CD14-positive monocyte (primary cell): ENCODE measurements around the gene CABP4. TPM values are rescaled to one million over a fixed set of nuclear protein-coding genes. Genes with fewer than 3 reads are reported as not detected.
A peak's percentile ranks its signal among the peaks of the same experiment; 100 is the strongest.

Experiments used
- DNase-seq, 3 donors: peaks; one replicate each; pipeline ENCODE4 v3.0.0-alpha.2; 2011 to 2022
- H2AFZ ChIP-seq: 2 replicates; pipeline ENCODE4 v1.6.0; 2012; ENCODE audit warnings: mild to moderate bottlenecking, low read depth, low read length, inconsistent platforms; ENCODE audit not compliant: insufficient read depth, poor library complexity, severe bottlenecking
- H3K27ac ChIP-seq, 2 donors: 1 replicate in 1 of 2; 2 replicates in 1 of 2; pipeline ENCODE4 v1.5.1; 2012 to 2013; ENCODE audit warnings: low read length in 2 of 2, control low read depth in 1 of 2, inconsistent platforms in 1 of 2, low read depth in 1 of 2, mild to moderate bottlenecking in 1 of 2
- H3K27me3 ChIP-seq, 2 donors: one replicate each; pipeline versions ENCODE4 v1.6.0 to v1.6.1; 2011 to 2013; ENCODE audit warnings: low read length in 2 of 2; ENCODE audit not compliant: control insufficient read depth in 2 of 2, insufficient read depth in 2 of 2
- H3K36me3 ChIP-seq, 2 donors: replicated peaks in 1 of 2; 1 replicate in 1 of 2; 2 replicates in 1 of 2; pipeline versions ENCODE4 v1.5.1 to v1.6.1; 2012 to 2013; ENCODE audit warnings: low read length in 2 of 2, control low read depth in 1 of 2, inconsistent platforms in 1 of 2, mild to moderate bottlenecking in 1 of 2; ENCODE audit not compliant: insufficient read depth in 2 of 2, control insufficient read depth in 1 of 2
- H3K4me1 ChIP-seq, 2 donors: 1 replicate in 1 of 2; 2 replicates in 1 of 2; pipeline versions ENCODE4 v1.5.1 to v1.6.1; 2012 to 2013; ENCODE audit warnings: low read length in 2 of 2, control low read depth in 1 of 2, inconsistent platforms in 1 of 2, mild to moderate bottlenecking in 1 of 2, moderate library complexity in 1 of 2; ENCODE audit not compliant: insufficient read depth in 2 of 2, control insufficient read depth in 1 of 2
- H3K4me2 ChIP-seq: replicated peaks from 2 replicates; pipeline ENCODE3; 2012; ENCODE audit warnings: low read length, moderate library complexity, mild to moderate bottlenecking; ENCODE audit not compliant: poor library complexity, severe bottlenecking; ENCODE audit errors: extremely low read depth
- H3K4me3 ChIP-seq, 3 experiments: fragments of 200-600 bp in 1 of 3; sonication (generic) in 1 of 3; replicated peaks in 1 of 3; 1 replicate in 2 of 3; 2 replicates in 1 of 3; pipeline ENCODE4 v1.5.1; 2011 to 2013; ENCODE audit warnings: low read length in 3 of 3, mild to moderate bottlenecking in 3 of 3, control low read depth in 2 of 3, low read depth in 2 of 3, inconsistent platforms in 1 of 3, moderate library complexity in 1 of 3
- H3K79me2 ChIP-seq: 2 replicates; pipeline ENCODE4 v1.6.0; 2012; ENCODE audit warnings: mild to moderate bottlenecking, control low read depth, inconsistent platforms, low read length, moderate library complexity; ENCODE audit not compliant: insufficient read depth
- H3K9ac ChIP-seq: 2 replicates; pipeline ENCODE4 v1.6.0; 2017; ENCODE audit warnings: low read length, mild to moderate bottlenecking; ENCODE audit not compliant: insufficient read depth, poor library complexity, severe bottlenecking
- H3K9me3 ChIP-seq, 2 donors: replicated peaks in 1 of 2; 1 replicate in 1 of 2; 2 replicates in 1 of 2; pipeline versions ENCODE4 v1.5.1 to v1.6.1; 2012 to 2013; ENCODE audit warnings: low read length in 2 of 2, control low read depth in 1 of 2; ENCODE audit not compliant: control insufficient read depth in 1 of 2, insufficient read depth in 1 of 2
- H4K20me1 ChIP-seq: 2 replicates; pipeline ENCODE4 v1.6.0; 2012; ENCODE audit warnings: mild to moderate bottlenecking, low read length, control low read depth, moderate library complexity; ENCODE audit not compliant: insufficient read depth
- H3K27ac Mint-ChIP-seq, 7 donors: one replicate each; pipeline ENCODE4 v1.8.0; 2020; ENCODE audit warnings: mild to moderate bottlenecking in 7 of 7, mixed read lengths in 7 of 7, moderate library complexity in 6 of 7, inconsistent platforms in 2 of 7
- H3K27me3 Mint-ChIP-seq, 3 donors: one replicate each; pipeline ENCODE4 v1.8.0; 2021 to 2022; ENCODE audit warnings: low read depth in 3 of 3, mild to moderate bottlenecking in 3 of 3, mixed read lengths in 3 of 3, moderate library complexity in 3 of 3, inconsistent platforms in 1 of 3
- H3K36me3 Mint-ChIP-seq, 2 donors: one replicate each; pipeline ENCODE4 v1.8.0; 2020; ENCODE audit warnings: mixed read lengths in 2 of 2, inconsistent platforms in 1 of 2, mild to moderate bottlenecking in 1 of 2
- H3K4me1 Mint-ChIP-seq: one replicate; pipeline ENCODE4 v1.8.0; 2020; ENCODE audit warnings: mild to moderate bottlenecking, mixed read lengths
- H3K4me3 Mint-ChIP-seq, 2 donors: one replicate each; pipeline ENCODE4 v1.8.0; 2020; ENCODE audit warnings: mild to moderate bottlenecking in 2 of 2, mixed read lengths in 2 of 2, moderate library complexity in 1 of 2
- H3K9me3 Mint-ChIP-seq, 7 donors: one replicate each; pipeline ENCODE4 v1.8.0; 2020 to 2022; ENCODE audit warnings: mixed read lengths in 7 of 7, mild to moderate bottlenecking in 6 of 7, moderate library complexity in 6 of 7, inconsistent platforms in 2 of 7
- CTCF ChIP-seq: fragments of 200-600 bp; IDR thresholded peaks from one replicate; pipeline ENCODE4 v1.8.0; 2022; ENCODE audit warnings: antibody characterized with exemption, mild to moderate bottlenecking
- WGBS: methylation state at CpG from one replicate; pipeline ENCODE4 v1.1.5; 2013; ENCODE audit warnings: missing lambda C conversion rate; ENCODE audit not compliant: insufficient coverage; 5-methylcytosine and 5-hydroxymethylcytosine counted together
- intact Hi-C, 2 donors: fragments of 100-400 bp; cut with micrococcal nuclease; formaldehyde crosslinking; loops; one replicate each; pipeline versions ENCODE4 v1.15.0 to v1.15.1; 2023
- polyA plus RNA-seq, 3 donors: library from polyadenylated mRNA; depleted of rRNA in 1 of 3; unstranded in 2 of 3; stranded (reverse) in 1 of 3; fragments of 300-500 nt in 2 of 3; fragments of >200 nt in 1 of 3; fragmentation: Illumina TruSeq in 2 of 3; gene quantifications; 1 replicate in 2 of 3; 2 replicates in 1 of 3; pipeline ENCODE4 v1.2.3, GENCODE V29; 2012 to 2021

Gene CABP4
- polyA plus RNA-seq, 3 donors = 0.28 to 1.7 TPM; not detected in 1

GRCh38 chr11:67466367-67466766 is 11.2 kb downstream of the CABP4 start:
- H3K4me3 Mint-ChIP-seq = no peak overlapping the region
- H3K9me3 Mint-ChIP-seq = peaks cover 0 to 2% (median 0%) of the 10 kb centered on the region in 7 donors
- Histone ChIP-seq H3K79me2 (peaks cover 7% of the 10 kb centered on the region), H3K4me3 (no peak overlapping the region), H3K4me1 (peaks cover 32 to 52% of the 10 kb centered on the region in 2 donors), H3K36me3 (no peaks in the 10 kb centered on the region), H3K27ac (no peak overlapping the region), H3K9ac (no peak overlapping the region), H4K20me1 (no peaks in the 10 kb centered on the region), H3K27me3 (no peaks in the 10 kb centered on the region), H2AFZ (no peak overlapping the region), H3K9me3 (no peaks in the 10 kb centered on the region), H3K4me2 (no peak overlapping the region)
- intact Hi-C loops = loop anchor here in 1 of 2 donors (5.0 kb wide), 3 partner anchors 36 to 64 kb away; partner anchors contain the start of genes PPP1CA, RPS6KB2 and TBC1D10C
- peaks cover 33% of the 10 kb centered on the region for H3K4me1 Mint-ChIP-seq
- H3K27ac Mint-ChIP-seq = no peak overlapping the region
- DNase-seq = no peak
- no peak for TF ChIP-seq CTCF
- H3K27me3 Mint-ChIP-seq = peaks cover 0 to 10% (median 3%) of the 10 kb centered on the region in 3 donors
- H3K36me3 Mint-ChIP-seq = peaks cover 0 to 2% of the 10 kb centered on the region in 2 donors
- 89% methylated on average over 3 of the region's 5 CpGs for WGBS

DNA sequence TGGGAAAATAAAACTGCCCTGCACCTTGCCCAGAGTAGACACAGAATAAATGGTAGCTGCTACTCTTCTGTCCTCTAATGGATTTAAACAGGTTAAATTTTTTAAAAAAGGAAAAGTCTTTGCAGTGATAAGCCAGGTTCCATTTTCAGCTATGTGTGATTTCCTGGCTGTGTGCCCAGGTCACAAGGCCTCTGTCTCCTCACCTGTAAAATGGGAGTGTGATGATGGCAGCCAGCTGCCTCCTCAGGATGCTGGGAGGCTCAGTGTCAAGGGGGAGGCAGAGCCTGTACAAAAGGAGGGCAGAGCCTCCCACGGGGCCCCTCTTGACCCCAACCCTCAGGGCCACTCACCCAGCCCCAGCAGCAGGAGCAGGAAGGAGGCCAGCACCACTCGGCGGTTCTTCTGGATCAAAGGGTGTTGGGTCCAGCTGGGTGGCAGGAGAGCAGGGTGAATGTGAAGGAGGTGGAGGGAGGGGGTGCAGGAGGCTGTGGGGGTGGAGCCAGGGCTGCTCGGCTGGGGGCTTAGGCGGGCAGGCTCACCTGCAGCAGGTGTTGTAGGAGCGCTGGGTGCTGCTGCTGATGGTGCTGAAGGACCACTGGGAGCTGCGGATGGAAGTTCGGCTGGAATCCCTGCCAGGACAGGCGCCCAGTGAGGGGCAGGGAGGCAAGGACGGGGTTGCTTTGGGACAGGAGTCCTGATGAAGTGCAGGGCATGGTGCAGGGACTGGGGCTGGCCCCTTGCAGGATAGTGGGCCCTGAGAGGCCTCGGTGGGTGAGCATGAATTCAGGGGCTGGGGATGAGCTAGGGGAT is 12.0 kb downstream of the CABP4 start:
- DNase-seq = no peak
- H3K9me3 ChIP-seq = no peaks in the 10 kb centered on the region
- no peak overlapping the region for H3K4me3 Mint-ChIP-seq
- no peak for TF ChIP-seq CTCF
- H3K36me3 ChIP-seq = no peaks in the 10 kb centered on the region
- peaks cover 7% of the 10 kb centered on the region for H3K79me2 ChIP-seq
- H3K4me1 Mint-ChIP-seq = peaks cover 33% of the 10 kb centered on the region
- H3K4me3 ChIP-seq = no peak overlapping the region
- no peak overlapping the region for H3K4me2 ChIP-seq
- H3K9ac ChIP-seq = no peak overlapping the region
- WGBS = 91% methylated on average over 10 of the region's 11 CpGs
- intact Hi-C loops = loop anchor here in 1 of 2 donors (5.0 kb wide), 3 partner anchors 35 to 65 kb away; partner anchors contain the start of genes PPP1CA, RPS6KB2 and TBC1D10C
- H3K9me3 Mint-ChIP-seq = peaks cover 0 to 2% (median 0%) of the 10 kb centered on the region in 7 donors
- H3K27me3 ChIP-seq = no peaks in the 10 kb centered on the region
- H3K27ac Mint-ChIP-seq = peak overlapping the region in 2 of 7 donors; percentile 36 to 41
- peaks cover 0 to 10% (median 3%) of the 10 kb centered on the region in 3 donors for H3K27me3 Mint-ChIP-seq
- no peak overlapping the region for H3K27ac ChIP-seq
- H4K20me1 ChIP-seq = no peaks in the 10 kb centered on the region
- H3K36me3 Mint-ChIP-seq = peaks cover 0 to 2% of the 10 kb centered on the region in 2 donors
- H2AFZ ChIP-seq = no peak overlapping the region
- peaks cover 32 to 52% of the 10 kb centered on the region in 2 donors for H3K4me1 ChIP-seq
